GM10266 (cell line): ENCODE measurements around the gene PRSS57.
"Not testable (repeated sequence)": the region's sequence is repeated elsewhere in the genome, so short reads cannot be mapped to it uniquely, and the experiment has no call there.

Source experiments
- DNase-seq: peaks from one replicate; pipeline ENCODE4 v3.0.0; 2012; ENCODE audit errors: extremely low spot score
- TF ChIP-seq, protein P1 (sequence below): IDR thresholded peaks from 2 replicates; pipeline ENCODE4 v1.5.1; 2012; ENCODE audit warnings: mild to moderate bottlenecking, low read depth; ENCODE audit not compliant: control insufficient read depth, insufficient read depth; ENCODE audit errors: missing control alignments

The PRSS57 gene

DNA sequence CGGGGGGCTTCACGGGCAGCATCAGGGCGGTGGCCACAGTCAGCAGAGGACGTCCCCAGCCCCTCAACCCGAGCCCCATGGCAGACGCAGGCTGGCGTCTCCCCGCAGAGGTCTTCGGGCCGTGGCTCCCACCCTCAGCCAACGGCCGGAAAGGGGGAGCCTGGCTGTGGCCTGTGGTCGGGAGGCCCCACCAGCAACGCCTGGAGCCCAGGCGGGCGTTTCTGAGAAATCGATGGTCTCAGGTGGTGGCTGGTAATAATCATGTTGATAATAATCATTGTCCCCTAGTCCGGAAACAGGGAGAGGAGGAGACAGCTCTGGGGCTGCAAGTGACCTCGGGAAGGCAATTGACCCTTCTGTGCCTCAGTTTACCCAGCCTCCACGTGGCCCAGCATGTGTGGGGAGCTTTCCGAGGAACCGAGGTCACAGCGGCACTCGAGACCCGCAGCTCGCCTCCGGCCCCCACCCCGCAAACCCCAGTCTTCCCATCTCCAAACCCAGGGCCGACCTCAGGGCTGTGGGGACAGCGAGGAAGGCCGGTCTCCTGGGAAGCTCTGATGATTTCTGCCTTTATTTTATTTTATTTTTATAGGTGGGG, at the start of gene PRSS57:
Gene PRSS57 (minus strand): TSS at position 101 of the 598 bp plus-strand sequence. CDS start 22 bp downstream, at position 79.
- TF ChIP-seq, protein P1, sequence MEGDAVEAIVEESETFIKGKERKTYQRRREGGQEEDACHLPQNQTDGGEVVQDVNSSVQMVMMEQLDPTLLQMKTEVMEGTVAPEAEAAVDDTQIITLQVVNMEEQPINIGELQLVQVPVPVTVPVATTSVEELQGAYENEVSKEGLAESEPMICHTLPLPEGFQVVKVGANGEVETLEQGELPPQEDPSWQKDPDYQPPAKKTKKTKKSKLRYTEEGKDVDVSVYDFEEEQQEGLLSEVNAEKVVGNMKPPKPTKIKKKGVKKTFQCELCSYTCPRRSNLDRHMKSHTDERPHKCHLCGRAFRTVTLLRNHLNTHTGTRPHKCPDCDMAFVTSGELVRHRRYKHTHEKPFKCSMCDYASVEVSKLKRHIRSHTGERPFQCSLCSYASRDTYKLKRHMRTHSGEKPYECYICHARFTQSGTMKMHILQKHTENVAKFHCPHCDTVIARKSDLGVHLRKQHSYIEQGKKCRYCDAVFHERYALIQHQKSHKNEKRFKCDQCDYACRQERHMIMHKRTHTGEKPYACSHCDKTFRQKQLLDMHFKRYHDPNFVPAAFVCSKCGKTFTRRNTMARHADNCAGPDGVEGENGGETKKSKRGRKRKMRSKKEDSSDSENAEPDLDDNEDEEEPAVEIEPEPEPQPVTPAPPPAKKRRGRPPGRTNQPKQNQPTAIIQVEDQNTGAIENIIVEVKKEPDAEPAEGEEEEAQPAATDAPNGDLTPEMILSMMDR, result no peak
- no peak for DNase-seq

DNA sequence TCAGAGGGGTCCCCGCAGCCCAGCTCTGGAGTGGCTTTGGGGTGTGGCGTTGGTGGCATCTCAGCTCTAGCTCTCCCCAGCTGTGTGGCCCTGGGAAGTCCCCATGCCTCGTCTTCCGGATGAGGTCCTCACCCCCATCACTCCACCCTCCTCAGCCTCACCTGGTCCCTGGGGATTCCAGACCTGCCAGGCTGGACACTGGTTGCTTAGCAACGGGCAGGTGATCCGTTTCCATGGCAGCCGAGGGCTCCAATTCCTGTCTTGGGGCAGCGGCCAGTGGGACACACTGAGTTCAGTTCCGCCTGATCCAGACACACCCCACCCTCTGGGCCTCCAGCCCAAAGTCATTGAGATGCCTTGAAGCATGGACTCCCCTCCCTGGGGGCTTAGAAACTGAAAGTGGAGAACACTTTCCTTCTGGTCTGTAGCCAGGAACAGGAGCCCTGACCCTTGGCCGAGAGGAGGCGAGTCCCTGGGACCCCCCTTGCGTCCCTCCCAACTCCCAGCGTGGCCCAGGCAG, 48.0 kb upstream of the PRSS57 start:
- TF ChIP-seq, protein P1, result no peak
- DNase-seq, result no peak

DNA sequence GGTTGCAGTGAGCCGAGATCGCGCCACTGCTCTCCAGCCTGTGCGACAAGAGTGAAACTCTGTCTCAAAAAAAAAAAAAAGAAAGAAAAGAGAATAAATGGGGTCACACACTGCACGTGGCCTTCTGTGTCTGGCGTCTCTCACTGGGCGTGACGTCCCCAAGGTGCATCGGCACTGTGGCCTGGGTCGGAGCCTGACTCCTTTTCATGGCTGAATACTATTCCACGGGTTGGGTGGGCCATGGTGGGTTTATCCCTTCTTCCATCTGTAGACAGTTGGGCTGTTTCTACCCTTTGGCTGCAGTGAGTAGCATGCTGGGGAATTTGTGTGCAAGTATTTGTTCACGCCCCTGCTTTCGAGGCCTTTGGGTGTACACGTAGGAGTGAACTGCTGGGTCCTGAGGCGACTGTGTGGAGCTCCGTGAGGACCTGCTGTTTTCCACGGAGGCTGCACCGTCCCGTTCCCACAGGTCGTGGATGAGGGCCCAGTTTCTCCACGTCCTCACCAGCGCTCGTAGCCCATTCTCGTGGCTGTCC, 47.4 kb upstream of the PRSS57 start:
- TF ChIP-seq, protein P1, result no peak
- DNase-seq, result no peak

DNA sequence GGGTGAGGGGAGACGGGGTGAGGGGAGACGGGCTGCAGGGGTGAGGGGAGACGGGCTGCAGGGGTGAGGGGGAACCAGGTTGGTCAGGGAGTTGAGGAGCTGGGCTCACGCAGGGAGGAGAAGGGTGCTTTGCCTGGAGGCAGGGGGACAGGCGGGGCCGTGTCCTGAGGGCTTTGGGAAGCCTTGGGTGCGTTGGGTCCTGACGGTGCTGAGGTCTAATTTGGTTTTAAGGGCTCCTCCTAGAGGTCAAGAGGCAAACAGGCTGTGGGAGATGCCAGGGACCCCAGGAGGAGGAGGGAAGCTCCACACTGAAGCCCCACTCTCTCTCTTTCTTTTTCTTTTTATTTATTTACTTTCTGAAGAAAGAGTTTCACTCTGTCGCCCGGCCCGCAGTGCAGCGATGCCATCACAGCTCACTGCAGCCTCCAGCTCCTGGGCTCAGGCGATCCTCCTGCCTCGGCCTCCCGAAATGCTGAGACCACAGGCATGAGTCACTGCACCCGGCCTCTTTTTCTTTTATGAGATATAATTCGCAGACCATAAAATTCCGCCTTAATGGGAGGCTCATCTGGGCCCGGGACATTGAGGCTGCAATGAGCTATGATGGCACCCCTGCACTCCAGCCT, 46.4 kb upstream of the PRSS57 start:
- DNase-seq, result no peak
- TF ChIP-seq, protein P1, result peak; percentile 11

DNA sequence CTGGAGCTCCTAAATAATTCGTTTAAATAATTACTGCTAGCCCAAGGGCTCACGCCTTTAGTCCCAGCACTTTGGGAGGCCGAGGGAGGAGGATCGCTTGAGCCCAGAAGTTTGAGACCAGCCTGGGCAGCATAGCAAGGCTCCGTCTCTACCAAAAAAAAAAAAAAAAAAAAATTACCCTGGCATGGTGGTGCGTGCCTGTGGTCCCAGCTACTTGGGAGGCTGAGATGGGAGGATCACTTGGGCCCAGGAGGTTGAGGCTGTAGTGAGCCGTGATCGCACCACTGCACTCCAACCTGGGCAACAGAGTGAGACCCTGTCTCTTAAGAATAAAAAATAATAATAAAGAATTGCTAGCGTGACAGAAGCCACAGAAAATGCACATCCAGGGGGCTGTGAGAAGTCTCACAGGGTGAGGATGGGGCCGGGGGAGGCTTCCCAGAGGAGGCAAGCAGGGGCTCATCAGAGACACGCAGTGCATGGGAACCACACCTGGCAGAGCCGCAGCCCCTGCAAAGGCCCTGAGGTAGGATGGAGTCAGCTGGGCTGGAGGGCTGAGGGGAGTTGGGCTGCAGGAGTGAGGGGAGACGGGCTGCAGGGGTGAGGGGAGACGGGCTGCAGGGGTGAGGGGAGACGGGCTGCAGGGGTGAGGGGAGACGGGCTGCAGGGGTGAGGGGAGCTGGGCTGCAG, 45.7 kb upstream of the PRSS57 start:
- not testable (repeated sequence) for DNase-seq

DNA sequence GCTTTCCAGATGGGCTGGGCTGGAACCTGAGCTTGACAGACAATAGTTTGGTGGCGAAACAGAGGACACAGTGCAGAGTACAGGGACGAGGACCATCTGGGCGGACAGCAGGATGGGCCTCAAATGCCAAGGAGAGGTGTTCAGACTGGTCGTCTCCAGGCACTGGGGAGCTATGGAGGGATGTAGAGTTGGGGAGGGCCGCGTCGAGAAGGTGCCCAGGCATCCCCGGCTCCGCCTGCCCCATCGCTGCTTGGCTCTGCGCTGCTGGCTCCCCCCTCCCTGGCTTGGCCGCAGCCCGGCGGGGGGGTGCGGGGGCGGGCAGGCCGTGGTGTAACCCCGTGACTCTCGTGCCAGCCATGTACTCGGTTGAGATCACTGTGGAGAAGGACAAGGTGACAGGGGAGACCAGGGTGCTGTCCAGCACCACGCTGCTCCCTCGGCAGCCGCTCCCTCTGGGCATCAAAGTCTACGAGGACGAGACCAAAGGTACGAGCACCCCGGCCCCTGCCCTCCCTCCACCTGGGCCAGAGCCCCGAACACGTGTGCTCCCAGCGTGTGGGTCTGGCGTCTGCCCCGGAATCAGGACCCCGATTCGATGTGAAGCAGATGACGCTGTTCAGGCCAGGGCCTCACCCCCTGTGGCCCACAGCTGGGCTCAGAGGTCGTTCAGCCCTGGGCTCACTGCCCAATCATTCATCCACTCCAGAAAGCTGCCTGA, 44.9 kb upstream of the PRSS57 start:
- DNase-seq, result no peak
- TF ChIP-seq, protein P1, result no peak

DNA sequence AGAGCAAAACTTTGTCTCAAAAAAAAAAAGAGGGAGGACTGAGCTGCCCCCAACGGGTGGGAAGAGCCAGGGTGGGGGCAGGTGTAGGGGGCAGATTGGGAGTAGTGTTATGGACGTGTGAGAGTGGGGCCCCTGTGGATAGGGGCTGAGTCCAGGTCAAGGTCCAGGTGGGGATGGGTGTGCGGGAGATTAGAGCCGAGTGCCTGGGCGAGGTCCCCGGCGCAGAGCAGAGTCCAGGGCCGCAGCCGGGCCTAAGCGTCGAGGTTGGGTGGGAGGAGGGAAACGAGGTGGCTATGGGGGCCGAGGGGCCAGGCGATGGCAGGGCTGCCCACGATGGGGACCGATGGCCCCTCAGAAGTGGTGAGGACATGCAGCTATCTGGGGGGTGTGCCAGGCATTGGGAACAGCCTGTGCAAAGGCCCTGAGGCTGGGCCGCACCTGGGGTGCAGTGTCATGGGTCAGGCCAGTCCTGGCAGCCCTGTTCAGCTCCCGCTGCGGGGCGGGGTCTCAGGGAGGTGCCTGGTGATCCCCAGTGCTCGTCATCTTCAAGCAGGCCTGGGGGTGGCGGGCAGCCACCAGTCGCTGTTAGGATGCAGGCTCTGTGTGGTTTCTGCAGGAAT, 43.4 kb upstream of the PRSS57 start:
- DNase-seq, result no peak
- TF ChIP-seq, protein P1, result no peak
